D721Med (cell line): ENCODE results near the gene TACR1.
A peak's percentile ranks its signal among the peaks of the same experiment; 100 is the strongest.

Source experiments
- DNase-seq: peaks from one replicate; pipeline ENCODE4 v3.0.0; 2011; ENCODE audit warnings: low spot score; ENCODE audit not compliant: insufficient read length
- FAIRE-seq: peaks from 2 replicates; lab custom pipeline; 2011; peaks lifted over from hg19 to GRCh38; lab: Jason Lieb, UNC
- TF ChIP-seq, protein P1 (sequence below): IDR thresholded peaks from 2 replicates; pipeline ENCODE4 v1.5.1; 2012; ENCODE audit warnings: mild to moderate bottlenecking, control low read depth; ENCODE audit not compliant: insufficient read depth; ENCODE audit errors: missing control alignments

The TACR1 gene

DNA sequence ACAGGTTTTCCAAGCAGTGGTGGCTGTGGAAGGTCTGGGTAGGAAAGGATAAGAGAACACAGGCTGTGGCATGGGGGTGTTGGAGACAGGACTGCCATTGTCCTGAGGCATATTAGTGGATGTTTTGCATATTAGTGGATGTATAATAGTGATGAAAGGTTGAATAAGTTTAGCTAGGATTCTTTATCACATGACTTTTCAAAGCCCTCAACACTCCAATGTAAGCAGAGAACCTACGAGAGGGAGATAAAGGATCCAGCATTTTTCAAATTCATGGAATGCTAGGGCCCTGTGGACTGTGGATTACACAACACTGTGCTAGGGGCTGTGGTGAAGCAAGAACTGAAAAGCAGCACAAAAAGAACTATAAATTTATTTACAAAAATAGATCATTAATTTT lies 177.6 kb downstream of the TACR1 start:
- no peak for FAIRE-seq

DNA sequence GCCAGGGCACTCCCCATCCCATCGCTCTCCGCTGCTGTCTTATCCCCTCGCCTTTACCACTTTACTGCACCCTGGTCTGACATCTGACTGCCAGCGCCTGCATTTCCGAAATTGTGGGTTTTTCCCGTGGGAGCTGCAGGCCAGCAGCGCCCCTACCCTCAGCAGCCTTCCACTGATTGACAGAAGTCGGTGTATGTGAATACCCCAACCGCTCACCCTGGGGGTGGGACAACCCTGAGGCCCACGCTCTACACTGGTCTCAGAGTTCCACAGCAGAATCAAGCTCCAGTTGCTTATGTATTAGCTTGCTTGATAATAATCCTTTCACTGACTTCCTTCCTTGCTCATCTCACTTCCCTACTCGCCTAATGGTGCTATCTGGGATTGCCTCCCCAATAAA lies 178.8 kb downstream of the TACR1 start:
- TF ChIP-seq, protein P1, sequence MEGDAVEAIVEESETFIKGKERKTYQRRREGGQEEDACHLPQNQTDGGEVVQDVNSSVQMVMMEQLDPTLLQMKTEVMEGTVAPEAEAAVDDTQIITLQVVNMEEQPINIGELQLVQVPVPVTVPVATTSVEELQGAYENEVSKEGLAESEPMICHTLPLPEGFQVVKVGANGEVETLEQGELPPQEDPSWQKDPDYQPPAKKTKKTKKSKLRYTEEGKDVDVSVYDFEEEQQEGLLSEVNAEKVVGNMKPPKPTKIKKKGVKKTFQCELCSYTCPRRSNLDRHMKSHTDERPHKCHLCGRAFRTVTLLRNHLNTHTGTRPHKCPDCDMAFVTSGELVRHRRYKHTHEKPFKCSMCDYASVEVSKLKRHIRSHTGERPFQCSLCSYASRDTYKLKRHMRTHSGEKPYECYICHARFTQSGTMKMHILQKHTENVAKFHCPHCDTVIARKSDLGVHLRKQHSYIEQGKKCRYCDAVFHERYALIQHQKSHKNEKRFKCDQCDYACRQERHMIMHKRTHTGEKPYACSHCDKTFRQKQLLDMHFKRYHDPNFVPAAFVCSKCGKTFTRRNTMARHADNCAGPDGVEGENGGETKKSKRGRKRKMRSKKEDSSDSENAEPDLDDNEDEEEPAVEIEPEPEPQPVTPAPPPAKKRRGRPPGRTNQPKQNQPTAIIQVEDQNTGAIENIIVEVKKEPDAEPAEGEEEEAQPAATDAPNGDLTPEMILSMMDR, result no peak
- FAIRE-seq (no peak), DNase-seq (no peak)

More for the DNA sequence above, 177.6 kb downstream of the TACR1 start:
- TF ChIP-seq, protein P1, result no peak
- DNase-seq, result no peak

DNA sequence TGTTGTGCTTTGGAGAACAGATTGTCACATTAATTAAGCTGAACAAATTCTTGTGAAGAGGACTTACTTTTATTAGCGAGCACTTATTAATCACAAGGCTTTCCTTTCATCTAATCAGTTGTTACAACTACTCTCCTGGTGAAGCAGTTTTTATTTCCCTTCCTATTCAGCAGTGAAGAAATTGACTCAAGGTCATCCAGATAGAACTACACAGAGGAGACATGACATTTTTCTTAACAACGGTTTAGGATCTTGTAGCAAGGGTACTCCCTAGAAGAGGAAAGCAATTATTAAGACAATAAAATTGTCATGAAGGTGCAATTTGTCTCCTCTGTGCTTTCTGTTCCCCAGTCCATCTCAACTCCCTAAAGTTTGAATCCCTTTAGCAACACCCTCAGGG lies 179.5 kb downstream of the TACR1 start:
- FAIRE-seq (peak; percentile 69), DNase-seq (no peak)
- TF ChIP-seq, protein P1, result no peak

DNA sequence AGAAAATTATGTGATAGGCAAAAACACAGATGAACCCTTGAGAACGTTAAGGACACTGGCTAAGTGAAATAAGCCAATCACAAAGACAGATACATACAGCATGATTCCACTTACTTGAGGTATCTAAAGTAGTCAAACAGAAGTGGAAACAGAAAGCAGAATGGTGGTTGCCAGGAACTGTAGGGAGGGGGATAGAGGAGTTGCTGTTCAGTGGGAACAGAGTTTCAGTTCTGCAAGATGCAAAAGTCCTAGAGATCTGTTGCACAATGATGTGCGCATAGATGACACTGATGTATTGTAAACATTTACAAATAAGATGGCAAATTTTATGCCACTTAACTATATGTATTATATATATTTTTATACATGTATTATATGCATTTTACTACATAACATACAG lies 181.2 kb downstream of the TACR1 start:
- DNase-seq, result no peak
- FAIRE-seq, result no peak
- TF ChIP-seq, protein P1, result no peak

DNA sequence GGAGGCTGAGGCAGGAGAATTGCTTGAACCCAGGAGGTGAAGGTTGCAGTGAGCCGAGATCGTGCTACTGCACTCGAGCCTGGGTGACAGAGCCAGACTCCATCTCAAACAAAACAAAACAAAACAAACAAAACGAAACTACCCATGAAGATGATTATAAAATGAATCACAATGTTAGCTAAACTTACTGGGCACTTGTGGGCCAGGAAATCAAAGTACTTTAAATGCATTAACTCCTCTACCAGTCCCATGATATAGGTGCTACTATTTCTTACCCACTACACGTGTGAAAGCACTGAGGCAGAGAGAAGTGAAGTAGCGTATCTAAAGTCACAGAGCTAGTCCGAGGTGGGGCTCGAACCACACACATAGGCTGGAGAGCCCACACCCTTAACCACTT lies 187.2 kb downstream of the TACR1 start:
- no peak for DNase-seq
- FAIRE-seq, result no peak
- TF ChIP-seq, protein P1, result no peak

DNA sequence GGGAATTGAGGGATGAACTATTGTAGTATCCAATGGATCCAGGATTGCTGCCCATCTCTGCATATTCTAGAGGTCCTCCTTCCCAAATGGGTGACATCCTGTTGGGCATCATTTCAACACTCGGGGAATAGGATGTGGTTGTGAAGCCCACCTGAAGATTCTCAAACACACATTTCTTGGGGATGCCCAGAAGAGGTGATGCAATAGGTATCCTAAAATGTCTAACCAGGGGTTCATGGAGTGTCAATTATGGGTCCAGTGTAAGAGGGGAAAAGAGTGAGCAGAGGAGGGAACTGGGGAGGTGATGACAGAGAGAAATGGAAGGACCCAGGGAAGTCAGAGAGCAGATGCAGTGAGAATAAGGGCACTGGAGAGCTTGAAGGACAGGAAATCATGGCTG lies 188.7 kb downstream of the TACR1 start:
- TF ChIP-seq, protein P1, result no peak
- FAIRE-seq, result no peak

DNA sequence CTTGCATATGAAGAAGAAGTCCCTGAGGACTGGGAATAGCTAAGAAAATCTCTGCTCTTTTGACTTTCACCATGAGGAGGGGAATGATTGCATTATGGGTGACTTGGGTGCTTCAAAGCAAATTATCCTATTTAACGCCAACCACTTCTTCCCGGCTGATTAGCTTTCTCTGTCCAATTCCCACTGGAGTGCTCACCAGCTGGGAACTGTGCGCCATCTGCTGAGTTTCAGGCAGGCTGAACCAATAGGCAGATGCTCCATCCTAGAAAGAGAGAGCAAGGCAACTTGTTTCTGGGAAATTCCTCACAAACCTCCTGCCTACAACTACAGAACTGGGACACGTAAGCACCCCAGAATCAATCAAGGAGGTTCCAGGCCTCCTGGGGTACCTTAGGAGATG lies 191.5 kb downstream of the TACR1 start:
- FAIRE-seq (no peak), DNase-seq (no peak)
- TF ChIP-seq, protein P1, result peak; percentile 53

More for the DNA sequence above, 188.7 kb downstream of the TACR1 start:
- no peak for DNase-seq
